ENCODE measurements around the gene KAZN. TPM values are rescaled to one million over a fixed set of nuclear protein-coding genes. Genes with fewer than 3 reads are reported as not detected.

Gene KAZN
- total RNA-seq = 11.8 and 14.7 TPM in 2 replicates

GRCh38 chr1:14598498-14599182, at the start of gene KAZN:
Gene KAZN, plus strand, starts transcription at chr1:14598685.

GRCh38 chr1:15153184-15153841, 554.8 kb downstream of the KAZN start, which contains the start of gene TMEM51:
Gene TMEM51, plus strand, starts transcription at chr1:15153747. Its CDS starts 61,341 bp downstream, at chr1:15215088.

Data from placental epithelial cell (primary cell).